Vagina (tissue), 2 donors: Measurements from ENCODE around the gene PCNX2. TPM values are rescaled to one million over a fixed set of nuclear protein-coding genes. Genes with fewer than 3 reads are reported as not detected.

ENCODE experiments used
- DNase-seq, 2 donors: peaks; one replicate each; pipeline ENCODE4 v3.0.0-alpha.2; 2017; ENCODE audit errors: extremely low spot score in 2 of 2
- H3K27ac ChIP-seq: fragments of 200-600 bp; sonication (generic); one replicate; pipeline ENCODE4 v1.5.1; 2019
- H3K27me3 ChIP-seq: fragments of 200-600 bp; sonication (generic); one replicate; pipeline ENCODE4 v1.5.1; 2019
- H3K36me3 ChIP-seq, 2 donors: fragments of 200-600 bp; sonication (generic); one replicate each; pipeline ENCODE4 v1.5.1; 2017 to 2019
- H3K4me1 ChIP-seq: fragments of 200-600 bp; sonication (generic); one replicate; pipeline ENCODE4 v1.5.1; 2019
- H3K4me3 ChIP-seq, 2 donors: fragments of 200-600 bp; sonication (generic); 1 replicate in 1 of 2; 2 replicates in 1 of 2; pipeline ENCODE4 v1.5.1; 2016 to 2019
- H3K9me3 ChIP-seq: fragments of 200-600 bp; sonication (generic); one replicate; pipeline ENCODE4 v1.5.1; 2019
- CTCF ChIP-seq, 3 experiments: fragments of 450-650 bp in 2 of 3; fragments of 200-600 bp in 1 of 3; sonication (generic) in 1 of 3; IDR thresholded peaks; one replicate each; pipeline ENCODE4 v1.5.1; 2017 to 2019; ENCODE audit warnings: antibody characterized with exemption in 3 of 3, mild to moderate bottlenecking in 2 of 3, moderate library complexity in 2 of 3
- POLR2A ChIP-seq, 2 donors: fragments of 450-650 bp; IDR thresholded peaks; one replicate each; pipeline ENCODE4 v1.6.1; 2017; ENCODE audit warnings: antibody characterized with exemption in 2 of 2, mild to moderate bottlenecking in 2 of 2, moderate library complexity in 2 of 2
- POLR2AphosphoS5 ChIP-seq, 2 donors: sonication (generic); formaldehyde crosslinking; IDR thresholded peaks; one replicate each; pipeline ENCODE4 v1.9.0; 2017; ENCODE audit warnings: antibody characterized with exemption in 2 of 2, mild to moderate bottlenecking in 2 of 2, low read depth in 1 of 2; ENCODE audit not compliant: insufficient read depth in 1 of 2
- intact Hi-C: fragments of 100-400 bp; cut with DNase I; formaldehyde crosslinking; loops from one replicate; pipeline ENCODE4 v1.15.1; 2023
- total RNA-seq: library from RNA; depleted of rRNA; stranded (reverse); fragments of >200 nt; gene quantifications from one replicate; pipeline ENCODE4 v1.2.3, GENCODE V29; 2016

PCNX2 gene
- total RNA-seq, 1 donor from 2014 or later: 29.2 TPM

- no peaks in the 10 kb centered on the region for H3K27me3 ChIP-seq
- no peak overlapping the region for H3K4me3 ChIP-seq
- H3K9me3 ChIP-seq: no peaks in the 10 kb centered on the region
- no peaks in the 10 kb centered on the region for H3K36me3 ChIP-seq
- H3K4me1 ChIP-seq: no peaks in the 10 kb centered on the region
- no peak overlapping the region for H3K27ac ChIP-seq
- TF ChIP-seq POLR2A (IDR thresholded peaks at IDR 0.05) (no peak), CTCF (IDR thresholded peaks at IDR 0.05) (no peak), POLR2AphosphoS5 (IDR thresholded peaks at IDR 0.05; ENCODE audit: insufficient read depth in 1 of 2, low read depth in 1 of 2) (no peak)
- intact Hi-C loops: no loop called here
- no peak for DNase-seq
Observed at GRCh38 chr1:233122779-233123178, 172.7 kb downstream of the PCNX2 start.

DNA sequence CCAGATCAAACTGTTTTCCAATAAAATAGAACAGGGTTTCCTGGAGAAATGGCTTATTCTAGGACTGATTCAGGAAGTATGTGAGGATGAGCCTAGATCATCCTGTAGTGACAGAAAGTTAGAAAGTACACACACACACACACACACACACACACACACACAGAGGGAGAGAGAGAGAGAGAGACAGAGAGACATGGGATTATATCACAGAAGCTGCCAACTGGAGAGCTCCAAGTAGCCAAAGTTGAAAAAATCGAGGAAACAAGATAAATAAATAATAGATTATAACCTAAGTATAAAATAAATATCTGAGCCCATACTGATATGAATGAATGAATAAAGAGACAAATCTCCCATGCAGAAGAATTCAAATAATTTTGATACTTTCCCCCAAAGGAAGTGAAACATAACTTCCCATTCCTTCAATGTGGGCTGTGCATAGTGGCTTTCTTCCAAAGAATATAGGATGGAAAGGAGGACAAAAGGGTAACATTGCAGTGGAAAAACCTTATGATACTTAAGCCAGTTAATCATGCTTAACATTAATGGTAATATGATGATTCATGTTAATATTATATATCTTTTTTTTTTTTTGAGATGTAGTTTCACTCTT is 173.5 kb downstream of the PCNX2 start:
- TF ChIP-seq POLR2A (IDR thresholded peaks at IDR 0.05) (no peak), POLR2AphosphoS5 (IDR thresholded peaks at IDR 0.05; ENCODE audit: insufficient read depth in 1 of 2, low read depth in 1 of 2) (no peak), CTCF (IDR thresholded peaks at IDR 0.05) (no peak)
- Histone ChIP-seq H3K27me3 (no peaks in the 10 kb centered on the region), H3K9me3 (no peaks in the 10 kb centered on the region), H3K27ac (no peak overlapping the region), H3K4me1 (no peaks in the 10 kb centered on the region), H3K4me3 (no peak overlapping the region), H3K36me3 (no peaks in the 10 kb centered on the region)
- DNase-seq: no peak
- intact Hi-C loops: no loop called here

DNA sequence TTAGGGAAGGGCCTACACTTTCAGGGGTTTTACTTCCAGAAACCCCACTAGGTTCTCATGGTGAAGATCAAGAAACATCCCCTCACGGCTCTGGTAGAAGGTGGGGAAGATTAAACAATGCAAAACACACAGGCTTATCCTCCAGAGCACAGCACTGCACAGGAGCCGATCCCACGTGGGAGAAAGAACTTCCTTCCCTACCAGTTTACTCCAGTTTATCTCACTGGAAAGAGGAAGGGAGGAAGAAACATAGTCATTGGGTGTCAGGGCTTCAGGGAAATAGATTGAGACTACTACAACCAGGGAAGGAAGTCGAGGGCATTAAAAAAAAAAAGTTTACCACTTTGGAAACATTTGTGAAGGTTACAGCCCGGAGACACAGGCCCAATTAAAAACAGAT is 180.7 kb downstream of the PCNX2 start:
- H3K27me3 ChIP-seq: no peaks in the 10 kb centered on the region
- no peaks in the 10 kb centered on the region for H3K9me3 ChIP-seq
- peak overlapping the region; percentile 34 for H3K27ac ChIP-seq
- peaks cover 33% of the 10 kb centered on the region for H3K4me1 ChIP-seq
- no peak overlapping the region for H3K4me3 ChIP-seq
- no peak for DNase-seq
- no peaks in the 10 kb centered on the region for H3K36me3 ChIP-seq
- intact Hi-C loops: no loop called here
- no peak for TF ChIP-seq POLR2A (IDR thresholded peaks at IDR 0.05)
- TF ChIP-seq CTCF (IDR thresholded peaks at IDR 0.05): no peak
- TF ChIP-seq POLR2AphosphoS5 (IDR thresholded peaks at IDR 0.05; ENCODE audit: insufficient read depth in 1 of 2, low read depth in 1 of 2): no peak

- no peaks in the 10 kb centered on the region for H3K9me3 ChIP-seq
- H3K27me3 ChIP-seq: no peaks in the 10 kb centered on the region
- H3K36me3 ChIP-seq: no peaks in the 10 kb centered on the region
- DNase-seq: no peak
- TF ChIP-seq POLR2A (IDR thresholded peaks at IDR 0.05): no peak
- peak overlapping the region; percentile 34 for H3K27ac ChIP-seq
- intact Hi-C loops: no loop called here
- no peak overlapping the region for H3K4me3 ChIP-seq
- H3K4me1 ChIP-seq: peaks cover 33% of the 10 kb centered on the region
Observed at GRCh38 chr1:233114159-233114558, 181.4 kb downstream of the PCNX2 start.

DNA sequence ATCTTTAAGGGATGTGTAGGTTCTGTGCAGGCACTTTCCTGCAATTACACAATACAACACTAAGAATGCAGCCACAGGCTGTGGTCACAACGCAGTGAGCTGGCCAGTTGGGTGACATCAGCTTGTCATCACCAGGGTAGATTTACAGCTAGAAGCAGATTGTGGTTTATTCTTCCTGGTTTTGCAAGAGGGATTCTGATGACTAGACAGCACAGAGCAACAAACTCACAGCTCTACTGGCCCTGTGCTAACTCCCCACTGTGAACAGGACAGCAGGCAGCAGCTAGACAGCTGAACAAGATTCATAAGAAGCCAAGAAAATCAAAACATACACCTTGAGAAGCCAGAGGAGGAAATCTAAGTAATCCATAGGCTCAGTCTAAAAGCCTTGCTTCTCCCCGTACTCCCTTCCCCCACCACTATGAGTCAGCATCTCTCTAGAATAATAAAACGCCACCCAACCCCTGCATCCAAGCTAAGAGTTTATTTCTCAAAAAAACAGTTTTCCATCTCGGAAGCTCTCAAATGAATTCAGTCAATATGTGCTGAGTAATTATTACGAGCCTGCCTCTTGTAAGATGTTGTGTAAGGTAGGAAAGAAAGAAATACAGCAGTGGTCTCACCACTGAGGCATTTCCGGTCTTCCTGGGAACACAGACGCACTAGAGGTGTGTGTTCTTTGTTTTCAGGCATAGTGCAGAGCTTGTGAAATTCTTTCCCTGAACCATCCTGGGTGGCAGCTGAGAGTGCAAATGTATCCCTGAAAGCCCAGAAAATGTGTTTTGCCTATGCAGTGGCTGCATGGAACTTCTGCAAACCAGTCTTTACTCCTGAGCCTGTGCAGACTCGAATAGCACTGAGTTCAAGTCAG is 182.3 kb downstream of the PCNX2 start:
- Histone ChIP-seq H3K27ac (peak overlapping the region; percentile 34), H3K4me1 (peaks cover 35% of the 10 kb centered on the region), H3K27me3 (no peaks in the 10 kb centered on the region), H3K9me3 (no peaks in the 10 kb centered on the region), H3K36me3 (no peaks in the 10 kb centered on the region), H3K4me3 (no peak overlapping the region)
- peak in 1 of 2 donors; percentile 98 for DNase-seq
- TF ChIP-seq POLR2AphosphoS5 (IDR thresholded peaks at IDR 0.05; ENCODE audit: insufficient read depth in 1 of 2, low read depth in 1 of 2) (peak; percentile 59 to 90), CTCF (IDR thresholded peaks at IDR 0.05) (no peak), POLR2A (IDR thresholded peaks at IDR 0.05) (no peak)
- intact Hi-C loops: no loop called here
